PC-9 (cell line): ENCODE measurements around the gene FARS2. TPM values are rescaled to one million over a fixed set of nuclear protein-coding genes. Genes with fewer than 3 reads are reported as not detected.

ENCODE experiments used
- BruUV-seq: library from RNA; stranded (reverse); fragments of 400-500 nt; replicated peaks from 2 replicates; lab custom pipeline; 2021; lab: Mats Ljungman, UMichigan
- CTCF ChIA-PET: fragments of 300-600 bp; sonication (Branson Sonifier 250); formaldehyde crosslinking; loops from one replicate; lab custom pipeline; 2022; ENCODE audit warnings: antibody characterized with exemption; lab: Charles Lee
- POLR2A ChIA-PET: fragments of 300-600 bp; sonication (Branson Sonifier 250); formaldehyde crosslinking; loops from one replicate; lab custom pipeline; 2022; ENCODE audit warnings: antibody characterized with exemption; ENCODE audit not compliant: unreplicated experiment; lab: Charles Lee
- DNase-seq, 2 experiments: peaks; one replicate each; pipeline versions ENCODE4 v3.0.0 to v3.0.0-alpha.2; 2015 to 2022; ENCODE audit warnings: mixed read lengths in 1 of 2
- H2AFZ ChIP-seq: fragments of 200-600 bp; sonication (generic); 2 replicates; pipeline ENCODE4 v1.8.1; 2017; ENCODE audit warnings: antibody characterized with exemption
- H3F3A ChIP-seq: fragments of 200-600 bp; sonication (generic); 2 replicates; pipeline ENCODE4 v1.8.1; 2017; ENCODE audit warnings: antibody characterized with exemption, mild to moderate bottlenecking, low read depth; ENCODE audit not compliant: insufficient read depth
- H3K27ac ChIP-seq: fragments of 200-600 bp; sonication (generic); 2 replicates; pipeline ENCODE4 v1.6.1; 2016; ENCODE audit warnings: mixed run types
- H3K27me3 ChIP-seq: fragments of 200-600 bp; sonication (generic); 2 replicates; pipeline ENCODE4 v1.6.1; 2016; ENCODE audit warnings: low read depth, mixed run types; ENCODE audit not compliant: insufficient read depth
- H3K36me3 ChIP-seq: fragments of 200-600 bp; sonication (generic); 2 replicates; pipeline ENCODE4 v1.6.1; 2016; ENCODE audit warnings: low read depth, mixed run types
- H3K4me1 ChIP-seq: fragments of 200-600 bp; sonication (generic); replicated peaks from 2 replicates; pipeline ENCODE4 v1.6.1; 2016; ENCODE audit warnings: mixed run types; ENCODE audit not compliant: insufficient read depth
- H3K4me2 ChIP-seq: fragments of 200-600 bp; sonication (generic); 2 replicates; pipeline ENCODE4 v1.6.1; 2017; ENCODE audit warnings: mixed run types
- H3K4me3 ChIP-seq: fragments of 200-600 bp; sonication (generic); 2 replicates; pipeline ENCODE4 v1.6.1; 2016; ENCODE audit warnings: mixed run types
- H3K79me2 ChIP-seq: fragments of 200-600 bp; sonication (generic); 2 replicates; pipeline ENCODE4 v1.6.1; 2017; ENCODE audit warnings: low read depth, mixed run types
- H3K9me2 ChIP-seq: fragments of 200-600 bp; sonication (generic); 2 replicates; pipeline ENCODE4 v1.8.1; 2017; ENCODE audit warnings: mild to moderate bottlenecking; ENCODE audit not compliant: insufficient read depth
- H3K9me3 ChIP-seq: fragments of 200-600 bp; sonication (generic); 2 replicates; pipeline ENCODE4 v1.8.1; 2016; ENCODE audit warnings: low read depth; ENCODE audit not compliant: insufficient read depth
- H4K20me1 ChIP-seq: fragments of 200-600 bp; sonication (generic); 2 replicates; pipeline ENCODE4 v1.8.1; 2017; ENCODE audit not compliant: insufficient read depth
- CTCF ChIP-seq: fragments of 200-600 bp; sonication (generic); conservative IDR thresholded peaks from 2 replicates; pipeline ENCODE4 v1.6.1; 2017; ENCODE audit warnings: mixed run types, antibody characterized with exemption, mild to moderate bottlenecking, moderate library complexity
- EZH2 ChIP-seq: fragments of 200-600 bp; sonication (generic); IDR thresholded peaks from 2 replicates; pipeline ENCODE4 v1.8.0; 2017; ENCODE audit warnings: antibody characterized with exemption, low read depth
- intact Hi-C: fragments of 100-400 bp; cut with micrococcal nuclease; formaldehyde crosslinking; loops from one replicate; pipeline ENCODE4 v1.10.0; 2022; ENCODE audit not compliant: unreplicated experiment
- total RNA-seq: library from RNA; stranded (reverse); gene quantifications from 2 replicates; pipeline ENCODE4 v1.2.3, GENCODE V29; 2021

FARS2 gene
- total RNA-seq, 1 experiment from 2014 or later = 26.7 TPM

DNA sequence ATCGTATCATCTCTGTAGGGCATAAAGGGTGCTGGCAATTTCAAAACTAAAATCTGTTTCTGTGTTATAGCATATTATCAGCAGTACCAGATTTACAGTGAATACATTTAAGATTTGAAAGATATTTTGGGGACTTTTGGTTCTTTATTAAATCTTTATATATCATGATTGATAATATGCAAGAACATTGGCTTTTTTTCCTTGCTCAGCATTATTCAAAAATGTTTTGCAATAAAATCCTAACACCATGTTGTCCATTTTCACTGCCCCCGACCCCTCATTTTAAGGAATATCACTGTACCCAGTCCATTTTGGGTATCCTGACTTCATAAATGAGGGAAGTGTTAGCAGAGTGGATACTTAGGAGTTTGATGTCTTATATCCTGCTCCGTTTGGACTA, 16.3 kb downstream of the FARS2 start:
- no peaks in the 10 kb centered on the region for H3K27me3 ChIP-seq
- H3K27ac ChIP-seq = no peak overlapping the region
- H3K9me2 ChIP-seq = no peaks in the 10 kb centered on the region
- H2AFZ ChIP-seq = no peak overlapping the region
- no peaks in the 10 kb centered on the region for H3K4me1 ChIP-seq
- TF ChIP-seq EZH2 = no peak
- TF ChIP-seq CTCF = no peak
- ChIA-PET POLR2A (no interaction called here), CTCF (no interaction called here)
- 0 out of 2 replicates have a peak, but pooled peaks cover 5% of the 10 kb centered on the region for H4K20me1 ChIP-seq
- H3K9me3 ChIP-seq = no peaks in the 10 kb centered on the region
- no peak for DNase-seq
- no peaks in the 10 kb centered on the region for H3K79me2 ChIP-seq
- H3K4me3 ChIP-seq = no peak overlapping the region
- BruUV-seq = no TSS peak
- no peaks in the 10 kb centered on the region for H3K36me3 ChIP-seq
- intact Hi-C loops = no loop called here
- H3K4me2 ChIP-seq = no peak overlapping the region
- no peaks in the 10 kb centered on the region for H3F3A ChIP-seq

- Histone ChIP-seq H3K9me3 (no peaks in the 10 kb centered on the region), H3F3A (no peaks in the 10 kb centered on the region), H3K4me3 (no peak overlapping the region), H3K27me3 (no peaks in the 10 kb centered on the region), H4K20me1 (0 out of 2 replicates have a peak, but pooled peaks cover under 1% of the 10 kb centered on the region), H3K4me1 (no peaks in the 10 kb centered on the region), H3K27ac (no peak overlapping the region), H3K79me2 (no peaks in the 10 kb centered on the region), H2AFZ (no peak overlapping the region), H3K4me2 (no peak overlapping the region), H3K36me3 (no peaks in the 10 kb centered on the region), H3K9me2 (no peaks in the 10 kb centered on the region)
- DNase-seq = no peak
- no TSS peak for BruUV-seq
- TF ChIP-seq CTCF (no peak), EZH2 (no peak)
- ChIA-PET CTCF (no interaction called here), POLR2A (no interaction called here)
- intact Hi-C loops = no loop called here
Measured at GRCh38 chr6:5278047-5278446, 16.7 kb downstream of the FARS2 start.

DNA sequence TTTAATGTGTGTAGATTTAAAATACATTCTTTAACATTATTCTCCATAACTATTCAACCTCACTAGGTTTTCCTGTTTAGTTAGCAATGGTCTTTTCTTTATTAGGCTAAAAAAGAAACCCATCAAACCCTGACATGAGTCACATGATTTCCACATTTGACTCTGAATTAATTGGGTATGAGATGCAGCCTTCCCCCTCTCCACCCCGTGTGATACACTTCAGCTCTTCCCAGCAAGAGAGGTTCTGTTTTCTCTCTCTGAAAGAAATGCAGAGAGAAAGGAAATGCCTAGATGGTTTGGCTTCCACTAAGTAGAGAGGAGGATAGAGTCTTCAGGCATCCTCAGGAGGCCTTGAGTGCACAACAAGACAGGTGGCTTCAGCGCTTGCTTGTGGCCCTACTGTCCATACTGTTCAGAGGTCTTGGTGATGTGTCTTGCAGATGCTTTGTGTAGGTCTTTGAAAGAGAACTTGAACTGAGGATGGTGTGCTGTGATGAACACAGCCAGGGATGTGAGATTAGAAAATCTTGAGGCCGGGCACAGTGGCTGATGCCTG, 17.3 kb downstream of the FARS2 start:
- intact Hi-C loops = no loop called here

More for the DNA sequence above, 17.3 kb downstream of the FARS2 start:
- POLR2A ChIA-PET = no interaction called here
- H3K4me3 ChIP-seq = no peak overlapping the region
- CTCF ChIA-PET = no interaction called here
- DNase-seq = no peak
- H3F3A ChIP-seq = no peaks in the 10 kb centered on the region
- BruUV-seq = no TSS peak
- TF ChIP-seq EZH2 (no peak), CTCF (no peak)
- no peak overlapping the region for H3K4me2 ChIP-seq
- no peaks in the 10 kb centered on the region for H4K20me1 ChIP-seq
- H2AFZ ChIP-seq = no peak overlapping the region
- no peaks in the 10 kb centered on the region for H3K9me3 ChIP-seq
- no peaks in the 10 kb centered on the region for H3K27me3 ChIP-seq
- no peaks in the 10 kb centered on the region for H3K4me1 ChIP-seq
- H3K36me3 ChIP-seq = no peaks in the 10 kb centered on the region
- no peaks in the 10 kb centered on the region for H3K79me2 ChIP-seq
- H3K9me2 ChIP-seq = no peaks in the 10 kb centered on the region
- H3K27ac ChIP-seq = no peak overlapping the region
